GM10266 (cell line): ENCODE measurements around the gene MRPL37.

Experiments used
- DNase-seq: peaks from one replicate; pipeline ENCODE4 v3.0.0; 2012; ENCODE audit errors: extremely low spot score
- TF ChIP-seq, protein P1 (sequence below): IDR thresholded peaks from 2 replicates; pipeline ENCODE4 v1.5.1; 2012; ENCODE audit warnings: mild to moderate bottlenecking, low read depth; ENCODE audit not compliant: control insufficient read depth, insufficient read depth; ENCODE audit errors: missing control alignments

Gene MRPL37

DNA sequence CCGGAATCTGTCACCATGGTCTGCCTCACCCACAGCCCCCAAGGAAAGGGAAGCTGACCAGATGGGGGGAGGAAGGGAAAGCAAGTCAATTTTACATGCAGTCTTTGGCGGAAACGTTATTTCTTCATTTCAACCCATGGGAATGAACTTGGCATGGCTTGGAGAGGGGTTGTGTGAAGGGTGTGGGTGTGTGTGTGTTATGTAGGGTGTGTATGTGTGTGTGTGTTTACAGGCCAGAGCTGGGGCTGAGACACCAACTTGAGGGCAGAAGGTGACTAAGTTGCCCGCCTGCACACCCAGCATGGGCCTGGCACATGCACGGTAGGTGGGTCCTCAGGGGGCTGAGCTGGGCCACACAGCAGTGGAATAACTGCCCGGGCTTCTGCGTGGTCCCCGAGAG, 65.2 kb downstream of the MRPL37 start:
- DNase-seq: no peak
- TF ChIP-seq, protein P1, sequence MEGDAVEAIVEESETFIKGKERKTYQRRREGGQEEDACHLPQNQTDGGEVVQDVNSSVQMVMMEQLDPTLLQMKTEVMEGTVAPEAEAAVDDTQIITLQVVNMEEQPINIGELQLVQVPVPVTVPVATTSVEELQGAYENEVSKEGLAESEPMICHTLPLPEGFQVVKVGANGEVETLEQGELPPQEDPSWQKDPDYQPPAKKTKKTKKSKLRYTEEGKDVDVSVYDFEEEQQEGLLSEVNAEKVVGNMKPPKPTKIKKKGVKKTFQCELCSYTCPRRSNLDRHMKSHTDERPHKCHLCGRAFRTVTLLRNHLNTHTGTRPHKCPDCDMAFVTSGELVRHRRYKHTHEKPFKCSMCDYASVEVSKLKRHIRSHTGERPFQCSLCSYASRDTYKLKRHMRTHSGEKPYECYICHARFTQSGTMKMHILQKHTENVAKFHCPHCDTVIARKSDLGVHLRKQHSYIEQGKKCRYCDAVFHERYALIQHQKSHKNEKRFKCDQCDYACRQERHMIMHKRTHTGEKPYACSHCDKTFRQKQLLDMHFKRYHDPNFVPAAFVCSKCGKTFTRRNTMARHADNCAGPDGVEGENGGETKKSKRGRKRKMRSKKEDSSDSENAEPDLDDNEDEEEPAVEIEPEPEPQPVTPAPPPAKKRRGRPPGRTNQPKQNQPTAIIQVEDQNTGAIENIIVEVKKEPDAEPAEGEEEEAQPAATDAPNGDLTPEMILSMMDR: no peak

DNA sequence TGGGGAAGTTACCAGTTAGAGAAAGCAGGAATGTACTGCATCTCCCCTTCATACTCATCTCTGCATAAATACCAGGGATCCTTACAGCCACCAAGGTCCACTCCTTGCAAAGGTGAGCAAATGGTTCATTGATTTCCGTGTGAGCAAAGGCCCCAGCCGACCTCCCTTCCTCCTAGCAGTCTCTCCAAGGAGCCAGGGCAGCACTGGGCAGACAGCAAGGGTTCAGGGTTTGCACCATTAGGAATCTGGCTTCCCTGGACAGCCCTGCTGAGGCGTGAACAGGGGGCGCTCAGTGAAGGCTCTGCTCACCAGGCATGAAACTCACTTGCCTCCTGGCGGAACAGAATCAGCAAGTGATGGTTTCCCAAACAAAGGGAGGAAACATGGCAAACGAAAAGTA, 65.7 kb downstream of the MRPL37 start:
- TF ChIP-seq, protein P1: no peak
- no peak for DNase-seq

DNA sequence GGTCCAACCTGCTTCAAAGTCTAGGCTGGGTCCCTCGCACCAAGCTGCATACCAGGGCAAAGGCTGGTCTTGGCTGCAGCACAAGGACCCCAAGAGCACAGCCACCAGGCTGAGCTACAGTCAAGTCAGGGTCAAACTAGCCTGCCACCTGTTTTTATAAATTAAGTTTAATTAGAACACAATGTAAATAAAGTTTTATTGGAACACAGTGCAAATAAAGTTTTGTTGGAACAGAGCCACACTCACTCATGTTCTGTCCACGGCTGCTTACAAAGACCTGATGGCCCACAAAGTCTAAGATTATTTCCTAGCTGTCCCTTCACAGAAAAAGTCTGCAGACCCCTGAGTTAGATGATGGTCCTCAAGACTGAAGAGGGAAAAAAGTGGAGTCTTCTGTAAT, 66.2 kb downstream of the MRPL37 start:
- TF ChIP-seq, protein P1: no peak
- DNase-seq: no peak

DNA sequence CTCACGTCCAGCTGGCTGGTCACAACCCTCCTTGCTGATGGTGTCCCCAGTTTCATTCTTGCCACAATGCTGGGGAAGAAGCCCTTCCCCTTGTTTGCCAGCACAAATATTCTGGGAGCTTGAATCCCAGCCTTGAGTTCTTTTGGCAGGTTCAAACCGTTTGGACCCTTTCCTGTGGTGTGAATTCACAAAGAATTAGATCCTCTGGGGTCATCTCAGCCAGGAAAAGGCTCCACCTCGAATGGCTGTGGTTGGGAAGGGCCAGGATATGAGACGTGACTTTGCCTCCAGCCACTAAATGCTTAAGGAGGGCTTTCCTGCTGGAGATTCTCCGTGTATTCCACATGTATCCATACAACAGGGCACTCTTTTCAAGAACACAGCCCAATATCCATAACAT, 66.9 kb downstream of the MRPL37 start:
- no peak for DNase-seq
- TF ChIP-seq, protein P1: no peak
